Neural cell (in vitro differentiated cells): ENCODE data around the gene YAE1.

Source experiments
- EP300 ChIP-seq: fragments of 450-650 bp; conservative IDR thresholded peaks from 2 replicates; pipeline ENCODE4 v1.6.1; 2014; ENCODE audit warnings: antibody characterized with exemption, mild to moderate bottlenecking, moderate library complexity; ENCODE audit not compliant: poor library complexity, severe bottlenecking
- MXI1 ChIP-seq: fragments of 450-650 bp; conservative IDR thresholded peaks from 2 replicates; pipeline ENCODE4 v1.6.1; 2014; ENCODE audit warnings: antibody characterized with exemption, mild to moderate bottlenecking; ENCODE audit not compliant: poor library complexity, severe bottlenecking
- TF ChIP-seq, protein P1 (sequence below): fragments of 450-650 bp; IDR thresholded peaks from 2 replicates; pipeline ENCODE4 v1.5.1; 2014; ENCODE audit warnings: antibody characterized with exemption, mild to moderate bottlenecking, moderate library complexity; ENCODE audit not compliant: poor library complexity, severe bottlenecking

DNA sequence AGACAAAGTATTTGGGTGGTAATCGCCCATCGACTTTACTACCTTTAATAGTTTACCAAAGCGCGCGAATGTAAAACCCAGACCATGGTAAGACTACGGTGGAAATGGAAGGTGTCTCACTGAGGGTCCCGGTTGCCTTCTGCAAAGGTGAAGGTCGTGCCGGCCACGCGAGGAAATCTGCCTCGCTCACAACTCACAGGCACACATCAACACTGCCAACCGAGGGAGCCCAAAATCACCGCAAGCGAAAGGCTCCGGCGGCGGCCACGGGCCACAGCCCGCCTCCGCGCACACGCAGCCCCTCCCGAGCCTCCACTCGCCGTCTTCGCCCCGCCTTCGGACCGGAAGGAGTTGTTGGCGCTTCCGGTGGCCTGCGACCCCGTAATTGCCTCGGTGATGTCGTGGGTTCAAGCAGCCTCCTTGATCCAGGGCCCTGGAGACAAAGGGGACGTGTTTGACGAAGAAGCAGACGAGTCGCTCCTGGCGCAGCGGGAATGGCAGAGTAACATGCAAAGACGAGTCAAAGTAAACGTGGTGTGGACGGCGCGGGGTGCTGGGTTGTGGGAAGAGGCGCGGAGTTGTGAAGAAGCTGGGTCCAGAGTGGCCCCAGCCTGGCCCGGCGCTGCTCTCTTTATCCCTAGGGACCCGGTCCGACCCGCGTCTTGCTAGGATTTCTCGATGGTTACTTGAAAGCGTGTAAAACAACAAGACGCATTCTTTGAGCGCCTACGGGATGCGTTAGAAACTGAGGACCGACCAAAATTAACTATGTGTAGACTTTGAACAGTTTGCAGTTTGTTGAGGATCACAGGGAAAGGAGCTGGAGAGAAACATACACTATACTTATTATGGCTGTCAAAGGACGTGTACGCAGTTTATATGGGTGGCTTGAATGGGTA is at the start of gene YAE1:
- TF ChIP-seq, protein P1, sequence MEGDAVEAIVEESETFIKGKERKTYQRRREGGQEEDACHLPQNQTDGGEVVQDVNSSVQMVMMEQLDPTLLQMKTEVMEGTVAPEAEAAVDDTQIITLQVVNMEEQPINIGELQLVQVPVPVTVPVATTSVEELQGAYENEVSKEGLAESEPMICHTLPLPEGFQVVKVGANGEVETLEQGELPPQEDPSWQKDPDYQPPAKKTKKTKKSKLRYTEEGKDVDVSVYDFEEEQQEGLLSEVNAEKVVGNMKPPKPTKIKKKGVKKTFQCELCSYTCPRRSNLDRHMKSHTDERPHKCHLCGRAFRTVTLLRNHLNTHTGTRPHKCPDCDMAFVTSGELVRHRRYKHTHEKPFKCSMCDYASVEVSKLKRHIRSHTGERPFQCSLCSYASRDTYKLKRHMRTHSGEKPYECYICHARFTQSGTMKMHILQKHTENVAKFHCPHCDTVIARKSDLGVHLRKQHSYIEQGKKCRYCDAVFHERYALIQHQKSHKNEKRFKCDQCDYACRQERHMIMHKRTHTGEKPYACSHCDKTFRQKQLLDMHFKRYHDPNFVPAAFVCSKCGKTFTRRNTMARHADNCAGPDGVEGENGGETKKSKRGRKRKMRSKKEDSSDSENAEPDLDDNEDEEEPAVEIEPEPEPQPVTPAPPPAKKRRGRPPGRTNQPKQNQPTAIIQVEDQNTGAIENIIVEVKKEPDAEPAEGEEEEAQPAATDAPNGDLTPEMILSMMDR, result no peak
- TF ChIP-seq MXI1 (peak; percentile 87), EP300 (peak; percentile 68)
